ENCODE data around the gene EHBP1. TPM values are rescaled to one million over a fixed set of nuclear protein-coding genes. Genes with fewer than 3 reads are reported as not detected.
A peak's percentile ranks its signal among the peaks of the same experiment; 100 is the strongest.

Gene EHBP1
- total and polyA plus RNA-seq, 2 donors (not counting 3 experiments of a cell fraction or from before 2014, with no cell fraction given) = 8.4 to 34.8 TPM

DNA sequence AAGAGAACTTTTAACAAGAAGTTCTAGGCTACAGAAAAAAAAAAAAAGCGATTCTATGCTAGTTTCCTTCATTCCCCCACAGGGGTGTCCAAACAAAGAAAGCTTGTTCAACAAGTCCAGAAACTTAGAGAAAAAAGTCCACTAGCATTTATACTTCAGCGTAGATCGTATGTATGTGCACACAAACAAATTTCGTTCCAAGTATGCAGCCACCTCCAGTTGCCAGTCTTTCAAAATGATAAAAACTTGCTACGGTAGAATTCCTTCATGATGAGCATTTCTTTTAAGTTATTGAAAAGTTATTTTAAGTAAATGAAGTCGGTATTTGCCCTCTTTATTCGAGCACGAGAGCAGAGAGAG, 341.4 kb downstream of the EHBP1 start:
- Histone ChIP-seq H3K9me1 (replicated peaks; ENCODE audit: control insufficient read depth, extremely low read depth, insufficient read depth, low read length) (no peaks in the 10 kb centered on the region), H3K27ac (ENCODE audit: insufficient read depth, low read depth, low read length) (no peak overlapping the region), H3K4me2 (ENCODE audit: insufficient read depth, low read length) (no peak overlapping the region), H3K36me3 (ENCODE audit: control insufficient read depth in 2 of 2, extremely low read depth in 1 of 2, insufficient read depth in 2 of 2, low read length in 2 of 2) (no peaks in the 10 kb centered on the region), H3K4me3 (replicated peaks in 1 of 3; ENCODE audit: insufficient read depth in 1 of 3, low read depth in 1 of 3, low read length in 3 of 3) (no peak overlapping the region), H3K4me1 (ENCODE audit: control insufficient read depth, extremely low read depth, insufficient read depth, low read length) (peaks cover 16% of the 10 kb centered on the region), H3K9ac (replicated peaks; ENCODE audit: extremely low read depth, insufficient read depth, low read length) (no peak overlapping the region), H3K9me3 (replicated peaks; ENCODE audit: control insufficient read depth, insufficient read depth, low read length) (no peaks in the 10 kb centered on the region), H2AFZ (ENCODE audit: low read depth, low read length) (no peak overlapping the region), H4K20me1 (replicated peaks; ENCODE audit: control insufficient read depth, extremely low read depth, insufficient read depth, low read length) (no peaks in the 10 kb centered on the region), H3K27me3 (ENCODE audit: control insufficient read depth in 2 of 2, insufficient read depth in 2 of 2, low read length in 2 of 2) (peaks cover 40 to 43% of the 10 kb centered on the region in 2 experiments), H3K79me2 (ENCODE audit: control insufficient read depth, insufficient read depth, low read length) (no peaks in the 10 kb centered on the region)
- FAIRE-seq (no peak), DNase-seq (ENCODE audit: low read depth, low spot score) (no peak)
- CTCF ChIA-PET = interaction anchor here (1.0 kb wide), 2 partner anchors 10 to 440 kb away, joined by 3 read pairs; no protein-coding TSS in a partner anchor
- BruUV-seq (replicated peaks) = no TSS peak
- TF ChIP-seq POLR2A (IDR thresholded peaks at IDR 0.05; ENCODE audit: low read depth, low read length) (no peak), MYC (IDR thresholded peaks at IDR 0.05; ENCODE audit: low read depth, low read length) (no peak), POLR2AphosphoS5 (IDR thresholded peaks at IDR 0.05; ENCODE audit: insufficient read depth, low read depth, low read length) (no peak)
- dilution Hi-C loops (cut with MboI; ENCODE audit: extremely low pct_ligation_motif_present, low sequenced_read_pairs) (no loop called here), intact Hi-C loops (cut with micrococcal nuclease) (no loop called here)
- POLR2A ChIA-PET = no interaction called here

DNA sequence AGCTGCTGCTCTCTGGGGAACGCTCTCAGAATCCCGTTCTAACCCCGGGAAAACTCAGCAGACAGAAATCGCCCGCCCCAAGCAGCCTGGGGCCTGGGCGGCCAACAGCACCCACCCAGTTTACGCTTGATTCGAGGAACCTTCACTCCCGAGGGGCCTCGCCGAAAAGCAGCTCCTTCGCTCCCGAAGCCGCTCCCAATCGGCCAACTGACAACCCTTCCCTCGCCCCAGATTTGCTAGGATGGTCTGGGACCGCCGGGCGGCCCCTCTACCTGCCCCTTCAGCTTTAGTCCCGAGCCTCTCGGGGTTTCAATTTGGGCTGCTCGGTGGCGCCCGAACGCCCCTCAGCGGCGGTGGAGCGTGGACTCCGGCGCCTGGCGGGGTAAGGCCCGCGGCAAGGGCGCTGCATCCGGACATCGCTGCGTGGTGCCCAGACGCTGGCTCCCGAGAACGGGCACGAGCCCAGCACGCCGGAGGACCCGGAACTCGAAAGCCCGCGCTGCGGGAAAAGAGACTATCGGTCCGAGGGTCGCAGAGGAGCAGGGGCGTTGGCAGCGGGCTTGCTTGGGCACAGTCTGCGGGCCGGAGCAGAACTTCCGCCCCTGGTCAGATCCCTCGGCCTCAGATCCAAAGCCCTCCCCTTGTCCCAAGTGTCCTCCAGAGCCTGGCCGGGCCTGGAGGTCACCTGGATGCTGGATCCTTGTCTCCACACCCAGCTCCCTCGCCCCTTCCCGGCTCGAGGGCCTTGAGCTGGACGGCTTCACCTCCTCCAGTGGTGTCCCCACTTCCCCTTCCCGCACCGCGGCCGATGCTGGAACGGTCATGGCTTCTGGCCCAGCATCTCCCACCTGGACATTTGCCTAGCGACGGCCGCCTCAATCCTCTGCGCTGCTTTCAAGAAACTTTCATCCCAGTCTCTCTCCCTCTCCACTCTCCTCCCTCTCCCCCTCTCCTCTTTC, 342.1 kb downstream of the EHBP1 start:
- Histone ChIP-seq H3K4me1 (ENCODE audit: control insufficient read depth, extremely low read depth, insufficient read depth, low read length) (peaks cover 16% of the 10 kb centered on the region), H4K20me1 (replicated peaks; ENCODE audit: control insufficient read depth, extremely low read depth, insufficient read depth, low read length) (no peaks in the 10 kb centered on the region), H3K4me3 (replicated peaks in 1 of 3; ENCODE audit: insufficient read depth in 1 of 3, low read depth in 1 of 3, low read length in 3 of 3) (peak overlapping the region in 1 of 3 experiments; percentile 4), H3K79me2 (ENCODE audit: control insufficient read depth, insufficient read depth, low read length) (no peaks in the 10 kb centered on the region), H3K9me3 (replicated peaks; ENCODE audit: control insufficient read depth, insufficient read depth, low read length) (no peaks in the 10 kb centered on the region), H3K9me1 (replicated peaks; ENCODE audit: control insufficient read depth, extremely low read depth, insufficient read depth, low read length) (no peaks in the 10 kb centered on the region), H3K9ac (replicated peaks; ENCODE audit: extremely low read depth, insufficient read depth, low read length) (no peak overlapping the region), H3K36me3 (ENCODE audit: control insufficient read depth in 2 of 2, extremely low read depth in 1 of 2, insufficient read depth in 2 of 2, low read length in 2 of 2) (no peaks in the 10 kb centered on the region), H2AFZ (ENCODE audit: low read depth, low read length) (no peak overlapping the region), H3K27ac (ENCODE audit: insufficient read depth, low read depth, low read length) (no peak overlapping the region), H3K27me3 (ENCODE audit: control insufficient read depth in 2 of 2, insufficient read depth in 2 of 2, low read length in 2 of 2) (peaks cover 47% of the 10 kb centered on the region in 2 experiments), H3K4me2 (ENCODE audit: insufficient read depth, low read length) (no peak overlapping the region)
- dilution Hi-C loops (cut with MboI; ENCODE audit: extremely low pct_ligation_motif_present, low sequenced_read_pairs) = no loop called here
- intact Hi-C loops (cut with micrococcal nuclease) = no loop called here
- no peak for DNase-seq (ENCODE audit: low read depth, low spot score)
- no TSS peak for BruUV-seq (replicated peaks)
- TF ChIP-seq, protein P1, sequence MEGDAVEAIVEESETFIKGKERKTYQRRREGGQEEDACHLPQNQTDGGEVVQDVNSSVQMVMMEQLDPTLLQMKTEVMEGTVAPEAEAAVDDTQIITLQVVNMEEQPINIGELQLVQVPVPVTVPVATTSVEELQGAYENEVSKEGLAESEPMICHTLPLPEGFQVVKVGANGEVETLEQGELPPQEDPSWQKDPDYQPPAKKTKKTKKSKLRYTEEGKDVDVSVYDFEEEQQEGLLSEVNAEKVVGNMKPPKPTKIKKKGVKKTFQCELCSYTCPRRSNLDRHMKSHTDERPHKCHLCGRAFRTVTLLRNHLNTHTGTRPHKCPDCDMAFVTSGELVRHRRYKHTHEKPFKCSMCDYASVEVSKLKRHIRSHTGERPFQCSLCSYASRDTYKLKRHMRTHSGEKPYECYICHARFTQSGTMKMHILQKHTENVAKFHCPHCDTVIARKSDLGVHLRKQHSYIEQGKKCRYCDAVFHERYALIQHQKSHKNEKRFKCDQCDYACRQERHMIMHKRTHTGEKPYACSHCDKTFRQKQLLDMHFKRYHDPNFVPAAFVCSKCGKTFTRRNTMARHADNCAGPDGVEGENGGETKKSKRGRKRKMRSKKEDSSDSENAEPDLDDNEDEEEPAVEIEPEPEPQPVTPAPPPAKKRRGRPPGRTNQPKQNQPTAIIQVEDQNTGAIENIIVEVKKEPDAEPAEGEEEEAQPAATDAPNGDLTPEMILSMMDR (IDR thresholded peaks at IDR 0.05; ENCODE audit: extremely low read depth in 1 of 2, insufficient read depth in 1 of 2, low read depth in 1 of 2, low read length in 2 of 2) = no peak
- TF ChIP-seq MYC (IDR thresholded peaks at IDR 0.05; ENCODE audit: low read depth, low read length) (no peak), JUN (IDR thresholded peaks at IDR 0.05; ENCODE audit: borderline replicate concordance, insufficient read depth, insufficient read length, low read depth) (no peak), GATA2 (IDR thresholded peaks at IDR 0.05; ENCODE audit: insufficient read depth, insufficient read length, low read depth, low read length) (no peak), POLR2A (IDR thresholded peaks at IDR 0.05; ENCODE audit: low read depth, low read length) (no peak), POLR2AphosphoS5 (IDR thresholded peaks at IDR 0.05; ENCODE audit: insufficient read depth, low read depth, low read length) (no peak), EZH2 (IDR thresholded peaks at IDR 0.05; ENCODE audit: borderline replicate concordance, low read depth, low read length, severe bottlenecking) (no peak), FOS (IDR thresholded peaks at IDR 0.05; ENCODE audit: borderline replicate concordance, insufficient read depth, low read length) (no peak)
- TF ChIP-seq, protein P2, sequence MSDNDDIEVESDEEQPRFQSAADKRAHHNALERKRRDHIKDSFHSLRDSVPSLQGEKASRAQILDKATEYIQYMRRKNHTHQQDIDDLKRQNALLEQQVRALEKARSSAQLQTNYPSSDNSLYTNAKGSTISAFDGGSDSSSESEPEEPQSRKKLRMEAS (IDR thresholded peaks at IDR 0.05; ENCODE audit: insufficient read depth, insufficient read length) = no peak
- POLR2A ChIA-PET = no interaction called here
- CTCF ChIA-PET = interaction anchor here (1.0 kb wide), 2 partner anchors 9 to 439 kb away, joined by 3 read pairs; no protein-coding TSS in a partner anchor
- FAIRE-seq = no peak
